ENCODE results near the gene TNS3.

TNS3 gene

GRCh38 chr7:47531584-47532492 lies 50.1 kb downstream of the TNS3 start:
- Histone ChIP-seq H3K9ac (no peak overlapping the region), H2AFZ (ENCODE audit: low read depth) (no peak overlapping the region), H3K36me3 (ENCODE audit: insufficient read depth) (no peaks in the 10 kb centered on the region), H3K4me3 (IDR thresholded peaks at IDR 0.05; ENCODE audit: insufficient read depth, low read depth, low read length) (no peak overlapping the region), H3K4me2 (no peak overlapping the region), H3K27me3 (ENCODE audit: insufficient read depth, low read depth) (no peaks in the 10 kb centered on the region), H3K79me2 (ENCODE audit: insufficient read depth, low read depth) (no peaks in the 10 kb centered on the region), H3K4me1 (ENCODE audit: low read depth, poor library complexity, severe bottlenecking) (peaks cover 33% of the 10 kb centered on the region), H4K20me1 (ENCODE audit: insufficient read depth) (no peaks in the 10 kb centered on the region), H3K27ac (no peak overlapping the region)
- TF ChIP-seq CTCF (conservative IDR thresholded peaks at IDR 0.05; ENCODE audit: low read depth, low read length): no peak

- Histone ChIP-seq H3K9ac (no peak overlapping the region), H2AFZ (ENCODE audit: low read depth) (no peak overlapping the region), H3K27me3 (ENCODE audit: insufficient read depth, low read depth) (no peaks in the 10 kb centered on the region), H3K79me2 (ENCODE audit: insufficient read depth, low read depth) (no peaks in the 10 kb centered on the region), H3K36me3 (ENCODE audit: insufficient read depth) (no peaks in the 10 kb centered on the region), H3K4me2 (peak overlapping the region; percentile 85), H3K27ac (peak overlapping the region; percentile 80), H4K20me1 (ENCODE audit: insufficient read depth) (no peaks in the 10 kb centered on the region), H3K4me1 (ENCODE audit: low read depth, poor library complexity, severe bottlenecking) (peaks cover 33% of the 10 kb centered on the region), H3K4me3 (IDR thresholded peaks at IDR 0.05; ENCODE audit: insufficient read depth, low read depth, low read length) (no peak overlapping the region)
- no peak for TF ChIP-seq CTCF (conservative IDR thresholded peaks at IDR 0.05; ENCODE audit: low read depth, low read length)
These were observed 51.9 kb downstream of the TNS3 start for GRCh38 chr7:47529826-47530555.

GRCh38 chr7:47529405-47529804 lies 52.5 kb downstream of the TNS3 start:
- H2AFZ ChIP-seq (ENCODE audit: low read depth): peak overlapping the region; percentile 48
- H3K4me3 ChIP-seq (IDR thresholded peaks at IDR 0.05; ENCODE audit: insufficient read depth, low read depth, low read length): no peak overlapping the region
- no peaks in the 10 kb centered on the region for H3K36me3 ChIP-seq (ENCODE audit: insufficient read depth)
- peak overlapping the region; percentile 85 for H3K4me2 ChIP-seq
- no peaks in the 10 kb centered on the region for H3K79me2 ChIP-seq (ENCODE audit: insufficient read depth, low read depth)
- peaks cover 33% of the 10 kb centered on the region for H3K4me1 ChIP-seq (ENCODE audit: low read depth, poor library complexity, severe bottlenecking)
- H3K27ac ChIP-seq: peak overlapping the region; percentile 80
- H3K27me3 ChIP-seq (ENCODE audit: insufficient read depth, low read depth): no peaks in the 10 kb centered on the region
- no peaks in the 10 kb centered on the region for H4K20me1 ChIP-seq (ENCODE audit: insufficient read depth)
- no peak for TF ChIP-seq CTCF (conservative IDR thresholded peaks at IDR 0.05; ENCODE audit: low read depth, low read length)
- H3K9ac ChIP-seq: peak overlapping the region; percentile 49; the same call in 1 of the 2 replicates

GRCh38 chr7:47528471-47528870 lies 53.4 kb downstream of the TNS3 start:
- peak overlapping the region; percentile 48 for H2AFZ ChIP-seq (ENCODE audit: low read depth)
- H3K79me2 ChIP-seq (ENCODE audit: insufficient read depth, low read depth): no peaks in the 10 kb centered on the region
- peak overlapping the region; percentile 85 for H3K4me2 ChIP-seq
- no peak for TF ChIP-seq CTCF (conservative IDR thresholded peaks at IDR 0.05; ENCODE audit: low read depth, low read length)
- H3K36me3 ChIP-seq (ENCODE audit: insufficient read depth): no peaks in the 10 kb centered on the region
- peak overlapping the region; percentile 80 for H3K27ac ChIP-seq
- no peaks in the 10 kb centered on the region for H4K20me1 ChIP-seq (ENCODE audit: insufficient read depth)
- H3K27me3 ChIP-seq (ENCODE audit: insufficient read depth, low read depth): no peaks in the 10 kb centered on the region
- no peak overlapping the region for H3K4me3 ChIP-seq (IDR thresholded peaks at IDR 0.05; ENCODE audit: insufficient read depth, low read depth, low read length)
- H3K9ac ChIP-seq: peak overlapping the region; percentile 49
- peaks cover 33% of the 10 kb centered on the region for H3K4me1 ChIP-seq (ENCODE audit: low read depth, poor library complexity, severe bottlenecking)

Measured in KMS-11 (cell line).